ENCODE data around the gene ACVR1B.

DNA sequence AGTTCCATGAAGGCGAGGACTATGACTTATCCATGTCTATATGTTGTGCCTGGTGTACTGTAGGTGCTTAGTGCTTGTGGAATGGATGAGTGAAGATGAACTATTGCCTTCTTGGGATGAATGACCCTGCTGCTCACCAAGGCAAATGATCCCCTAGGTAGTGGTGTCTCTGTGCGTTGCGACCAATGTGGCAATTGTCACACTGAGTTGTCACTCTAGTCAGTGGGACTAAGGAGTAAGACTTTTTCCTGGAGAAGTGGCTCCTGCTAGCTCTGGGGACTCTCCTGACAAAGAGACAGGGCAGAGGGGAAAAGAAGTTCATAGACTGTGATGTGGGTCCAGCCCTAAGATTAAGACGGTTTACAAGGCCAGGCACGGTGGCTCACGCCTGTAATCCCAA, 3.4 kb upstream of the ACVR1B start:
- TF ChIP-seq, protein P1, sequence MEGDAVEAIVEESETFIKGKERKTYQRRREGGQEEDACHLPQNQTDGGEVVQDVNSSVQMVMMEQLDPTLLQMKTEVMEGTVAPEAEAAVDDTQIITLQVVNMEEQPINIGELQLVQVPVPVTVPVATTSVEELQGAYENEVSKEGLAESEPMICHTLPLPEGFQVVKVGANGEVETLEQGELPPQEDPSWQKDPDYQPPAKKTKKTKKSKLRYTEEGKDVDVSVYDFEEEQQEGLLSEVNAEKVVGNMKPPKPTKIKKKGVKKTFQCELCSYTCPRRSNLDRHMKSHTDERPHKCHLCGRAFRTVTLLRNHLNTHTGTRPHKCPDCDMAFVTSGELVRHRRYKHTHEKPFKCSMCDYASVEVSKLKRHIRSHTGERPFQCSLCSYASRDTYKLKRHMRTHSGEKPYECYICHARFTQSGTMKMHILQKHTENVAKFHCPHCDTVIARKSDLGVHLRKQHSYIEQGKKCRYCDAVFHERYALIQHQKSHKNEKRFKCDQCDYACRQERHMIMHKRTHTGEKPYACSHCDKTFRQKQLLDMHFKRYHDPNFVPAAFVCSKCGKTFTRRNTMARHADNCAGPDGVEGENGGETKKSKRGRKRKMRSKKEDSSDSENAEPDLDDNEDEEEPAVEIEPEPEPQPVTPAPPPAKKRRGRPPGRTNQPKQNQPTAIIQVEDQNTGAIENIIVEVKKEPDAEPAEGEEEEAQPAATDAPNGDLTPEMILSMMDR (IDR thresholded peaks at IDR 0.05; ENCODE audit: poor library complexity): no peak
- TF ChIP-seq EZH2 (IDR thresholded peaks at IDR 0.05; ENCODE audit: borderline replicate concordance): no peak
